Stimulated activated CD8-positive, alpha-beta memory T cell treated with anti-CD3 and anti-CD28 coated beads, Interleukin-12 subunit alpha, Interleukin-12 subunit beta, amount 100 ng/mL, for 1 hour (primary cell): ENCODE data around the gene URM1.
"Not testable (repeated sequence)": the region's sequence is repeated elsewhere in the genome, so short reads cannot be mapped to it uniquely, and the experiment has no call there.

Experiments used
- DNase-seq: peaks from one replicate; pipeline ENCODE4 v3.0.0-alpha.2; 2020; ENCODE audit warnings: low read depth

The URM1 gene

DNA sequence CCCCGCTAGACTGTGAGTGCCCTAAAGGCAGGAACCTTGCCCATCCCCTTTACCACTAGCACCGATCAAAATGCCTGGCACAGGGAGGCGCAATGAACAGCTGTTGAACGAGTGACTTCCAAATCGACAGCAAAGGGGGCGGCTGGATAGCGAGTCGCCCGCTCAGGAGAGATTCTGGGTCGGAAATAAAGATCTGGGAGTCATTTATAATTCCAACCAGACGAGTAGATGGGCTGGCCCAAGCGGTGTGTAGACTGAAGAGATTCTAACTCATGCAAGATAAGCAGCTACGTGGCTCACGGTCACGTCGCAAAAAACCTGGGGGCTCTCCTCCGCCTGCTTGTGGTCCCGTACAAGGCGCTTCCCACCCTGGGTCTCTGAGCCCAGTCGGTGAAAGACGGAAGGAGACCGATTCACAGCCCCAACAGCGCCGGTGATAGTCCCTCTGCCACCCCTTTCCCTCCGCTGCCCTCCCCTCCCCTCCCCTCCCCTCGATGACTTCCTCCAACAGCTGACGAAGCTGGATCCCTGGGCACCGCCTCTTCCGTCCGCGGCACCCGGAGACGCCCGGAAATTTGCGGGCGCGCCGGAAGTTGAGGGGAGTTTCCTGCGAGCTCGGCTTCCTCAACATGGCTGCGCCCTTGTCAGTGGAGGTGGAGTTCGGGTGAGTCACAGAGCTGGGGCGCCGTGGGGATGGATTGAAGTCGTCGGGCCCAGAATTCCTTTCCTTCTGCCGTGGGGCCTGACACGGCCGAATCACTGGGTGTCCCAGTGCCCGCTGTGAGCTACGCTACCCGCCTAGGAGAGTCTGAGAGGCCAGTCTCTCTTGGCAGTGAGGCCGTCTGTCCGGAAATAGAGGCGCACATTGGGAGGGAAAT lies at the start of gene URM1:
URM1 (plus strand) TSS at position 623 of the 878 bp plus-strand sequence; CDS start at position 630, 7 bp downstream.
- peak; percentile 91 for DNase-seq

- DNase-seq: no peak
These were observed 49.2 kb upstream of the URM1 start for GRCh38 chr9:128321879-128322403.

DNA sequence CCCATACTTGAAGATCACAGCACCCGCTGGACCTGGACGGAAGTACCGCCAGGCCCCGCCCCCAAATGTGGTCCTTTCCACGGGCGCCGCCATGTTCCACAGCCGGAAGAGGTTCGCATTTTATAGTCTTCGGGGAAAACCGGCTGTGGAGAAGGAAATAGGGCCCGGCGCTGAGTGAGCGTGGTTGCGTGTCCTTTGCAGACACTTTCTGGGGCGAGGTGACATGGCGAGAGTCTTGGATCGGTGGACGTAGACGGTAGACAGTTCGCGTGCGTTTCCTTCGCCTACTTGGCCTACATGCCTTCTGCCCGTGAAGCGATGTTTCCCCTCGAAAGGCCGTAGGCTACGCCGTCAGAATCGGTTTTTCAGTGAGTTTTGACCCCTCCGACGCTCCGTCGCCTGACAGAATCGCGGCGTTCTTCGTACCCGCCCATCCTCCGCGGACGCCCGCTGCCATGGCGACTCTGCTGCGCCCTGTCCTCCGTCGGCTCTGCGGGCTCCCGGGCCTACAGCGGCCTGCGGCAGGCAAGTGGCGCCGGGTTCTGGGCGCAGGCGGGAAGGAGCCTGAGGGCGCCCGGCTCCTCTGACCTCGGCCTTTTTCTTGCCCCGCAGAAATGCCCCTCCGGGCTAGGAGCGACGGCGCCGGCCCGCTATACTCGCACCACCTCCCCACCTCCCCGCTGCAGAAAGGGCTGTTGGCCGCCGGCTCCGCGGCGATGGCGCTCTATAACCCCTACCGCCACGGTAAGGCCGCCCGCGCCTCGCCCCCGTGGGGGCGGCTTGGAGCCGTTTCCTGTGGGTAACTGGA lies 48.6 kb upstream of the URM1 start, which contains the start of the genes COQ4 and TRUB2:
COQ4 (plus strand) TSS at position 436 of the 808 bp plus-strand sequence; CDS start at position 456, 20 bp downstream.
TRUB2 (minus strand) TSS at position 44 of the 808 bp plus-strand sequence; CDS start at position 5, 39 bp downstream.
- DNase-seq: peak; percentile 86

DNA sequence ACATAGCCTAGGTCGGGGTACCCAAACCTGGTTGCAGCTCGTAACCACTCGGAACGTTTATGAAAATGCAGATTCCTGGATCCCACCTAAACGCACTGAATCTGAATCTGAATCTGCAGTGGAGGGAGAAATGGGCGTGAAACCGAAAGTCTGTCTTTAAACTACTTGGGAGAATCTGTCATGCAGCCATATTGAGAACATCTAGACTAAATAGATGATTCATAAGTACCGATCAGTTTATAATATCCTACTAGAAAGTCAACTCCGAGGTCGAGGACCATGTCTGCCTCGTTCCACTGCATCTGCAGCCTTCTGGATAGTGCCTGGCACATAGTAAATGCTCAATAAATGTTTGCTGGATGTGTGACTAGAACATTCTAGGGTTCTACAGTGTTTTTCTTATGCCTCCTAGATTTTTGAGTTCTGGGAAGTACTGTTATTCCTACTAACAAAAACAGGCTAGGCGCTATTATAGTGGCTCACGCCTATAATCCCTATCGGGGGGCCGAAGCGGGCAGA lies 47.9 kb upstream of the URM1 start:
- no peak for DNase-seq

DNA sequence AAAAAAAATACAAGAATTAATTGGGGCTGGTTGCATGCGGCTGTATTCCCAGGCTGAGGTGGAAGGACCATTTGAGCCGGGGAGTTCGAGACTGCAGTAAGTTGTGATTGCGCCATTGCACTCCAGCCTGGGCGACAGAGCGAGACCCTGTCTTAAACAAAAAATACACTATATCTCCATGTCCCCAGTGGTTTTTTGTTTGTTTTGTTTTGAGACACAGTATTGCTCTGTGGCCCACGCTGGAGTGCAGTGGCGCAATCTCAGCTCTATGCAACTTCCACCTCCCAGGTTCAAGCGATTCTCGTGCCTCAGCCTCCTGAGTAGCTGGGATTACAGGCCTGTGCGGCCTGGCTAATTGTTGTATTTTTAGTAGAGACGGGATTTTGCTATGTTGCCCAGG lies 47.4 kb upstream of the URM1 start:
- no peak for DNase-seq

DNA sequence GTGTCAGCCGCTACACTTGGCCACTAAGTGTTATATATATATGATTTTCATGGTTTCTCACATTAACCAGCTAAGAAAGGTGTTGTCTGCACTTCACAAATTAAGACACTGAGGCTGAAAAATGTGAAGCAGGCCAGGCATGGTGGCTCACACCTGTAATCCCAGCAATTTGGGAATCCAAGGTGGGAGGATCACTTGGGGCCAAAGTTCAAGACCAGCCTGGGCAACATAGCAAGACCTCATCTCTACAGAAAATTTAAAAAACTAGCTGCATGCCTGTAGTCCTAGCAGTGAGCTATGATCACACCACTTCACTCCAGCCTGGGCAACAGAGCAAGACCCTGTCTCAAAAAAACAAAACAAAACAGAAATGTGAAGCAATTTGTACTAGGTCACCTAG lies 46.8 kb upstream of the URM1 start:
- DNase-seq: no peak

GRCh38 chr9:128325629-128326028 lies 45.5 kb upstream of the URM1 start:
- no peak for DNase-seq

DNA sequence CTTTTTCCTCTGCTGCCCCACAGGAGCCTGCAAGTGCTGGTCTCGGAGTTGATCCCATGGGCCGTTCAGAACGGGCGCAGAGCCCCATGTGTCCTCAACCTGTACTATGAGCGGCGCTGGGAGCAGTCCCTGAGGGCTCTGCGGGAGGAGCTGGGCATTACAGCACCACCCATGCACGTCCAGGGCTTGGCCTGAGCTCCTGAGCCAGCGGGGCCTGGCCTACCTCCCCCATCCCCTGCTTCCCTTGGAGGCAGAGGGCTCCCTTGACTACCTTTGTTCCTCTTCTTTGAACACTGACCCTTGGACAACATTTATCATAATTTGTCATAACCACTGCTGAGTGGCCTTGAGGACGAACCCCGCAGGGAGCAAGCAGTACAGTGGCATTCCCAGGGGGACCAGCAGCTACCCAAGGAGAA lies 37.7 kb upstream of the URM1 start:
- DNase-seq: no peak

GRCh38 chr9:128335161-128335560 lies 36.0 kb upstream of the URM1 start:
- no peak for DNase-seq

DNA sequence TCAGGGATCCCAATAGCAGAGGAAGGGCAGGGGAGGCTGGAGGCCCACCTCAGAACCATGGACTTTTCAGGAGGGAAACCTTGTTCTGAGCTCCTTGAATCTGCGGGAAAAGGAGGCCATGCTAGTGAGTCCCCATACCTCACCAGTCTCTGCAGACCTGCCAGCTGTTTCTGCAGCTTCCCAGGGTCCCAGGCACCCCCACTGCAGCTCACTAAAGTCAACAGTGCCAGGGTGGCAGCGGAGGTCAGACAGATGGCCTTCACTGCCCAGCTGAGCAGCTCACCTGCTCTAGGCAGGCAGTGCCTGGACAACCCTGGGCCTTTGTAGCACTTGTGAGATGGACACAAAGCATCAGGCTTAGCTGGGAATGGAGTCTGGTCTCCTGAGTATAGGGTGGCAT lies 35.3 kb upstream of the URM1 start:
- no peak for DNase-seq

DNA sequence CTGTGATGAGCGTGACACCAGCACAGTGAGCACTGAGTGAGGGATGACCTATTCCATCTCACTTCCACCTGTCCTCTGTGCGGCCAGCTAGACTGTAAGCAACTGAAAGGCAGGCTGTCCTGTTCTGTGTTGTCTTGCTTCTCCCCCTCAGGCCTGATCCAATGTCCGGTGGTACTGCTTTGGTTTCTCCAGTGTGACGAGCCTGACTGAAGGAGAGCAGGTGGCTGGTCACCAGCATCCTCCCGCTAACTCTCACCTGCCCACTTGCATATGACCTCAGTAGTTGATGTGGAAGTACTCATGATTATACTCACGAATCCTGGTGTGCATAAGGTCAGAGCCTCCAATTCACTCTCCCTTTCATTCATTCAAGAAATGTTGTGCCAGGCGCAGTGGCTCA lies 33.2 kb upstream of the URM1 start:
- no peak for DNase-seq

GRCh38 chr9:128338852-128339614 lies 32.1 kb upstream of the URM1 start:
- not testable (repeated sequence) for DNase-seq

DNA sequence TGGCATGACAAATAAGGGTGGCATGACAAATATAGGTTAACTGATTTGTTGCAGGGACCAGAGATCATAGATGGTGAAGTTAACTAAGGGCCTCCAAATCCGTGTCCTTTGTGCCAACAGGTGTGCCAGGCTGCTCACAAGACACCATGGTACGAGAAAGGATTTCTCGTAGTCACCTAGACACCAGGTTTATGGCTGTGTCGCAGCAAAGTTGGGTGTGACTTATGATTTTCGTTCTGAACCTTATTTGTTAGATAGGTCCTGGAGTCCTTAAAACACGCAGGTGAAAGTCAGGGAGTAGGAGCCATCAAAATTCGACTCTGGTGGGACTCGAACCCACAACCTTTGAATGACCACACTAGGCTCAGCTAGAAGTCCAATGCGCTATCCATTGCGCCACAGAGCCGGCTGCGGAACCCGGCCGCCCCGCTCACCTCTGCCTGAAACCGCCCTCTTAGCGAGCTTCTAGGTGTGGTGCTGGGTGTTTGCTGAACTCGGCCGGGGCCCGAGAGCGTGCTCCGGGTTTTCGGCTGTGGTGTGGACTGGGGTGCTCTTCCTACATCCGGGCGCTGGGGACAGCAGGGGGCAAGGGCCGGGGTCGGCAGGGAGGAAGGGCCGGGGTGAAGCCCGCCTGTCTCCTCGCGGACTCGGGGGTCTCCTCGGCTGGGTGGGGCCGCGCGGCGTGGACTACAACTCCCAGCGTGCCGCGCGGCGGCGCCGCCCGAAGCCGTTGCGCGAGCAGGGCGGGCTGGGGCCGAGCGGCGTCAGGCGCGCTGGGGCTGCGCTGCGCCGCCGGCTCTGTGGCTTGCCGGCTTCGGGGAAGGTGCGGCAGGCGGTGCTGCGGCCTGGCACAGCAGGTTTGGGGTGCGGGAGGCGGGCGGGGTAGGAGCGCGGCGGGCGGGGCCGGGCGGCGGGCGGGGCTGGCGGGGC lies 31.1 kb upstream of the URM1 start, which contains the start of gene SLC27A4:
SLC27A4 (plus strand) TSS at position 767 of the 930 bp plus-strand sequence. CDS start 2,606 bp downstream, outside the sequence.
- DNase-seq: peak; percentile 56

GRCh38 chr9:128340691-128341434 lies 30.3 kb upstream of the URM1 start:
- no peak for DNase-seq

- DNase-seq: peak; percentile 43
These were observed 29.7 kb upstream of the URM1 start for GRCh38 chr9:128341435-128341849.

GRCh38 chr9:128342971-128343680 lies 28.0 kb upstream of the URM1 start:
- DNase-seq: no peak

DNA sequence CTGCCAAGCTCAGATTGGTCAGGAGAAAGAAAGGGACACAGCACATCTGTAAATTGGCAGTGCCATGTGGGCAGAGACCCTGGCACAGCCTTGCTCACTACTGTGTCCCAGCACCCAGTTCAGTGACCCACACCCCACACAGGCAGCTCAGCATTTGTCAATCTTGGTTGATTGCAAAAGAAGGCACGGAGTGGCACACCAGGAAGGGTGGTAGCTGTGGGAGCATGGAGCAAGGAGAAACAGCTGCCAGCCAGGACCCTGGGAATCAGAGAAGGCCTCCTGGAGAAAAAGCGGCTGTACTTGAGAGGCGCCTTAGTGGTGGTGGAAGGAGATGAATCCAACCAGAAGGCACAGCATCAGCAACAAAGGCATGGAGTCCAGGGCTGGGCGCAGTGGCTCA lies 27.3 kb upstream of the URM1 start:
- DNase-seq: no peak

- DNase-seq: no peak
These were observed 26.1 kb upstream of the URM1 start for GRCh38 chr9:128344931-128345605.
